ENCODE results near the gene ZBED4. TPM values are rescaled to one million over a fixed set of nuclear protein-coding genes. Genes with fewer than 3 reads are reported as not detected.

Gene ZBED4
- total RNA-seq, 2 donors from 2014 or later = 10.4 to 11.2 TPM

GRCh38 chr22:49933236-49934159 is 79.9 kb downstream of the ZBED4 start:
- Histone ChIP-seq H3K36me3 (no peaks in the 10 kb centered on the region), H3K27ac (peak overlapping the region; percentile 94 to 95), H3K27me3 (replicated peaks; ENCODE audit: insufficient read depth) (no peaks in the 10 kb centered on the region), H3K4me3 (no peak overlapping the region), H3K9me3 (no peaks in the 10 kb centered on the region), H3K4me1 (replicated peaks) (peaks cover 22% of the 10 kb centered on the region)
- DNase-seq (ENCODE audit: low spot score) = no peak
- 73% methylated on average over 27 of the region's 27 CpGs for WGBS
- intact Hi-C loops (cut with DNase I) = loop anchor here (10.0 kb wide), 1 partner anchor 271 kb away; the partner anchor contains the start of gene SELENOO
- TF ChIP-seq POLR2AphosphoS5 (IDR thresholded peaks at IDR 0.05) (peak; percentile 25), CTCF (IDR thresholded peaks at IDR 0.05) (no peak), POLR2A (IDR thresholded peaks at IDR 0.05) (no peak)

- peaks cover 22% of the 10 kb centered on the region for H3K4me1 ChIP-seq (replicated peaks)
- peak overlapping the region; percentile 40 to 44 for H3K4me3 ChIP-seq
- TF ChIP-seq CTCF (IDR thresholded peaks at IDR 0.05) (no peak), POLR2A (IDR thresholded peaks at IDR 0.05) (peak; percentile 16), POLR2AphosphoS5 (IDR thresholded peaks at IDR 0.05) (peak; percentile 65)
- H3K27ac ChIP-seq = peak overlapping the region; percentile 94 to 95
- no peaks in the 10 kb centered on the region for H3K27me3 ChIP-seq (replicated peaks; ENCODE audit: insufficient read depth)
- WGBS = 74% methylated on average over 24 of the region's 24 CpGs
- no peaks in the 10 kb centered on the region for H3K9me3 ChIP-seq
- DNase-seq (ENCODE audit: low spot score) = peak; percentile 71
- H3K36me3 ChIP-seq = no peaks in the 10 kb centered on the region
- intact Hi-C loops (cut with DNase I) = loop anchor here (10.0 kb wide), 1 partner anchor 270 kb away; the partner anchor contains the start of gene SELENOO
Observed at GRCh38 chr22:49934160-49934890, 80.7 kb downstream of the ZBED4 start.

- intact Hi-C loops (cut with DNase I) = loop anchor here (10.0 kb wide), 1 partner anchor 270 kb away; the partner anchor contains the start of gene SELENOO
- peaks cover 22% of the 10 kb centered on the region for H3K4me1 ChIP-seq (replicated peaks)
- WGBS = 27% methylated on average over 15 of the region's 56 CpGs
- H3K27ac ChIP-seq = peak overlapping the region; percentile 94 to 95
- TF ChIP-seq POLR2AphosphoS5 (IDR thresholded peaks at IDR 0.05) = no peak
- TF ChIP-seq POLR2A (IDR thresholded peaks at IDR 0.05) = no peak
- no peak for TF ChIP-seq CTCF (IDR thresholded peaks at IDR 0.05)
- peak; percentile 76 for DNase-seq (ENCODE audit: low spot score)
- H3K27me3 ChIP-seq (replicated peaks; ENCODE audit: insufficient read depth) = no peaks in the 10 kb centered on the region
- no peaks in the 10 kb centered on the region for H3K36me3 ChIP-seq
- H3K4me3 ChIP-seq = peak overlapping the region; percentile 40 to 44
- no peaks in the 10 kb centered on the region for H3K9me3 ChIP-seq
Observed at GRCh38 chr22:49934891-49935557, 81.4 kb downstream of the ZBED4 start.

GRCh38 chr22:49935561-49935960 is 81.9 kb downstream of the ZBED4 start:
- WGBS = 0% methylated on average over 3 of the region's 16 CpGs
- intact Hi-C loops (cut with DNase I) = loop anchor here (10.0 kb wide), 1 partner anchor 269 kb away; the partner anchor contains the start of gene SELENOO
- peak overlapping the region; percentile 94 to 95 for H3K27ac ChIP-seq
- peak overlapping the region; percentile 40 to 44 for H3K4me3 ChIP-seq
- H3K4me1 ChIP-seq (replicated peaks) = peaks cover 21% of the 10 kb centered on the region
- DNase-seq (ENCODE audit: low spot score) = no peak
- no peak for TF ChIP-seq POLR2AphosphoS5 (IDR thresholded peaks at IDR 0.05)
- TF ChIP-seq POLR2A (IDR thresholded peaks at IDR 0.05) = no peak
- H3K36me3 ChIP-seq = no peaks in the 10 kb centered on the region
- H3K9me3 ChIP-seq = no peaks in the 10 kb centered on the region
- no peaks in the 10 kb centered on the region for H3K27me3 ChIP-seq (replicated peaks; ENCODE audit: insufficient read depth)
